NCI-H510A treated with DMSO at 0.1 percent for 48 hours (cell line): ENCODE results near the gene ZNF462.

Experiments
- DNase-seq: peaks from one replicate; lab custom pipeline; 2025; lab: John Stamatoyannopoulos, UW

Gene ZNF462

DNA sequence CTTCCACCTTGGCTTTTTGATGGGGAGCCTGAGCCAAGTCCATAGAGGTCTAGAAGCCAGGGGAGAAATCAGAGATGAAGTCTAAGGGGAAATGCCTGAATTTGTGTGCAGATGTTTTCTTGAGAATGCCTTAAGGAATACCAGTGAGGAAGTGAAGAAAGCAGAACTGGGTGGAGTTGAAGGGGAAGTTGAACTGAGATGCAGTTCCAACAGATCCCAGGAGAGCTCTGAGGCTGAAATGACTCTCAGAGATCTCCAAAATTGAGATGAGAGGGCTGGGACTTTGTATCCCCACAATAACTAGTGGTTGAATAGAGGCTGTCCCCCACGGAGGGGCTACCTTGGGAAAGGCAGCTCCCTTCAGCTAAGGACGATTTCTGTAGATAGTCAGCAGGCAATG lies 197.1 kb downstream of the ZNF462 start:
- no peak for DNase-seq
